Stimulated activated CD8-positive, alpha-beta memory T cell treated with anti-CD3 and anti-CD28 coated beads, Interleukin-4, amount 100 ng/mL, for 48 hours (primary cell): ENCODE measurements around the gene MOXD1.
A peak's percentile ranks its signal among the peaks of the same experiment; 100 is the strongest.
"Not testable (repeated sequence)": the region's sequence is repeated elsewhere in the genome, so short reads cannot be mapped to it uniquely, and the experiment has no call there.

Experiments
- DNase-seq: peaks from one replicate; pipeline ENCODE4 v3.0.0-alpha.2; 2020

The MOXD1 gene

DNA sequence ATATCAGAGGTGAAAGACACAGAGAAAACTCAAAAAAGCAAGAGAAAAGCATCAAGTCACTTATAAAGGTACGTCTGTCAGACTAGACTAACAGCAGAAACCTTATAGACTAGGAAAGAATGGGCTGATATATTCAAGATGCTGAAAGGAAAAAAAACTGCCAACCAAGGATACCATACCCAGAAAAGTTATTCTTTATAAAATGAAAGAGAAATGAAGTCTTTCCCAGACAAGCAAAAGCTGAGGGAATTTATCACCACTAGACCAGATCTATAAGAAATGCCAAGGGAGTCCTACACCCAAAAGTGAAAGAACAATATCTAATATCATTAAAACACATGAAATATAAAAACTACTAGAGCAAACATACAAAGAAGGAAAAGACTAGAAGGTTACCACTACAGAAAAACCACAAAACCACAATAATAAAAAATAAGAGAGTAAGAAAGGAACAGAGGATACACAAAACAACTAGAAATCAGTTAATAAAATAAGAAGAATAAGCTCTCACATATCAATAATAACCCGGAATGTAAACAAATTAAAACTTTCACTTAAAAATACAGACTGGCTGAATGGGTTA lies 6.2 kb downstream of the MOXD1 start:
- no peak for DNase-seq

DNA sequence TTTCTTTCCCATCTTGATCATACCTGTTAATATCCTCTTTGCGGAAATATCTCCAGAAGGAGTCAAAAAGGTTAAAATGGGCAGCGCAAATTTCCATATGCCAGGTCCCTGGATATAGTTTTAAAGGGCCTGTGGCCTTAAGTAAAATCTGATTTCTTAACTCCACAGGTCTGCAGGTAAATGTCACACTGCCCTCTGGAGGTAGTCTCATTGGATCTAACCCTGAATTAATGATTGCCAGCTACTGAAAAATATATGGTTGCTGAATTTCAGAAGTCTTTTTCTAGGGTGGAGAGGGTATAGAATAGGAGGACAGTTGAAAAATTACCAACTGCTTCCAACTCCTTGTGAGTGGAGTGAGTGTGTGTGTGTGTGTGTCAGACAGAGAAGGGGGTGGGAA lies 8.5 kb downstream of the MOXD1 start:
- DNase-seq, result no peak

DNA sequence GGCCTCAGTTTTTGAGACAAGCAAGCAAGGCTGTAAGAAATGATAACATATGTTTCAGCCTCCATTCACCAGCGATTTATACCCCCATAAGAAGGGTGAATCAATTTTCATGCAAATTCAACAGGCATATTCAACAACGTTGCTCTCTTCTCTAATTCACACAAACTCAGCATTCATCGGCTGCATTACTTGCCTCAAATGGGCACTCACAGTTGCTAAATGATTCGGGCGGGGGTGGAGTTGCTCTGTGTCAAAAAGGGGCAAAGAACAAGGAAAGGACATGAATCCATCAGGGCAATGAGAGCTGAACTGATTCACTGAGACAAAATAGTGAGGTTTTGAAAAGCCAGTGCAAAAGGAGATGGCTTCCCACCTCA lies 9.0 kb downstream of the MOXD1 start:
- no peak for DNase-seq

DNA sequence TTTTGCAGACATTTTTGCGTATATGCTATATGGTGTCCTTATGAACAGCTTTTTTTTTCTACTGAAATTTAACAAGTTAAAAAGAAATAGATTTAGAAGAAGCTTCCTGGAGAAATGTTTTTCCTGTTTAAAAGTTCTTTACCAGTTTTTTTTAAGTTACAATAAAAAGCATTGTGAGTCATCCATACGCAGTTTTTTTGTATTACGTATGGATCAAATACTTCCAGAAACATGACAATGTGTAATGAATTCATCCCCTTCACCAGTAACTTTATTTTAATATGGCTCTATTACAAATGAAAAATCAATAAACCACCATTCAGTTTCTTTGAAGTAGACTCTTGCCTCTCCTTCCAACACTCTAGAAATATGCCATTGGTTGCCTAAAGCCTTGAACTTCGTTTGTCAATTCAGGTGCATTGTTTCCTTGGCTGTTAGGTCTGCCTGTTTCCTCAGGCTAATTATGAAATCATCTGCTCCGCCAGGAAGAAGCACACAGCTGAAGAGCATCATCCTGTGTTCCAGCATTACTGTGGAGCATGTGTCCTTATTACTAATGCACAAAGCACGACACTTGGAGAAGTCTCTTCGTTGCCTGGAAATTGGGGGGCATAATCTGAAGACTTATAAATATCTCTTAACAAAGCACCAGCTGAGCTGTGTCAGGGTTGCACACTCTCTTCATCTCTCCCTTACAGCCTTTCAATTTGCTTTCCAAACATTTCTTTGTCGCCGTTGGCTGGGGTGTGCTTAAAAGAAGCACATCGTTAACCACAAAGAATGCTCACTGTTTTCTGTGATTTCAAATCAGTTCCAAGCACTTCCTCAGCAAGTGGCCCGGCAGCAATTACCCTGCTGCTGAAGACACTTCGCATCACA lies 9.6 kb downstream of the MOXD1 start:
- DNase-seq, result no peak

DNA sequence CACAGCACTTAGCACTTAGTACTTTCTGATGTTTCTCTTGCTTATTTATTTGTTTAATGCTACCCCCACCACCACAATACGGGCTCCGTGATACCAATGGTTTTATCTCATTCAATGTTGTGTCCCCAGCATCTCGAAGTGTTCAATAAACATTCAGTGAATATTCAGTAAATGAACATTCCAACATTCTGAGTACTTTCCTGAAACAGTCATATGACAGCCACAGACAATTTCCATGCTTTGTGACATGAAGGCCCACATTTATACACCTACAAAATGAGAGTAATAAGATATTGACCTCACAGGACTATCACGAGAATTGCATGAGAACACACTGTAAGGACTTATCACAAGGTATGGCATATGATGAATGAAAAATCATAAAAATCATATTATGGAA lies 10.8 kb downstream of the MOXD1 start:
- no peak for DNase-seq

DNA sequence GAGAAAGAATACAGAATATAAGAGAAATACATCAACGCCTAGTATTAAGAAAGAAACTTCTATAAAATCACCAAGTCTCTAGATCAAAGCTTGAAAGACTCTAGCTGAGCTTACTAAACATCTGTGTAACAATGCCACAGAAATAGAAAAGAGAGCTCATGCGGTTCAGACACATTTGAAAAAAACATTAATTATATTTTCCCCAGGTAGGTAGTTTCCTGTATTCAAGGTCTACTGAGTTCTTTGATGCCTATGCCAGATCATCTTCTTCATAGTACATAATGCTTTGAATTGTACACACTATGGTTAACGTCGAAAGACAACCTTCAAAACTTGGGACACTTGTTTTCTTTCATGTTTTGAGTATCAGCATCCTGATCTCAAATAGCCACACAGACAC lies 11.3 kb downstream of the MOXD1 start:
- no peak for DNase-seq

DNA sequence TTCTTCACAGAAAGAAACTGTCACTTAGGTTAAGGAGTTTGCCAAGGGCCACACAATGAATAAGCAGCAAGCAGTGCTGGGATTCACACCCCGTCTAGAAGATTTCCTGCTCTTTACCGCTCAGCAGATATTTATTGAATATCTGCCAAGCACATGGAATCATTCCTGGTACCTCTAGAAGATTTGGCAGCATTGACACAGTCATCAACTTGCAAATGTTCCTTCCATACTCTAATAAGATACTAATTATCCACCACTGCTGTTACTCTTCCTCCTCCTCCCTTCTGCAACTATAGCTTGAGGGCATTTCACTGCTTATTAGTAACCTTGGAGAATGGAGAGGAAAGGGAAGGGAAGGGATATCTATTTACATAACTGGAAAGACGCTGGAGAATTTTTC lies 13.0 kb downstream of the MOXD1 start:
- no peak for DNase-seq

DNA sequence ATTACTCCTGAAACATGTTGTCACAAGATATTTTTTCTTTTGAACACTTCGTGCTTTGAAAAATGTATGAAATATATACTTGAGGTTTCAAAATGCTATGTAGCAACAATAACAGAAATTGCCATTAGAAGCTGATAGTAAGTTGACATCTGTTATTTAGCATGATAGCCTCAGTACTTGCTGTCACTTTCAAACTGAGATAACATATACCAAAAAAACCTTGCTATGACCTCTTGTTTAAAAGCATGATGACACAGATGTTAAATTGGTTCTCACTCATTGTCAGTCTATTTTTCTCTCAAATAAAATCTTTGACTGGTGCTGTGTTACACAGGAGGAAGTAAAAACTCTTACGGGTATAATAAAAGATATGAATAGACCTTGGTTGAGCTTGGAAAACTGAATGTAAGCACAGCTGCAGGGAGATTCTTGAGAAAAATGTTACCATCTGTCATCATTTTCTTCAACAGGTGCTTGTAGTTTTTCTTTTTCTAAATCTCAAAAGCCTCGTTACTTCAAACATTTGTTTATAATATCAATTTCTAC lies 18.6 kb downstream of the MOXD1 start:
- DNase-seq, result no peak

DNA sequence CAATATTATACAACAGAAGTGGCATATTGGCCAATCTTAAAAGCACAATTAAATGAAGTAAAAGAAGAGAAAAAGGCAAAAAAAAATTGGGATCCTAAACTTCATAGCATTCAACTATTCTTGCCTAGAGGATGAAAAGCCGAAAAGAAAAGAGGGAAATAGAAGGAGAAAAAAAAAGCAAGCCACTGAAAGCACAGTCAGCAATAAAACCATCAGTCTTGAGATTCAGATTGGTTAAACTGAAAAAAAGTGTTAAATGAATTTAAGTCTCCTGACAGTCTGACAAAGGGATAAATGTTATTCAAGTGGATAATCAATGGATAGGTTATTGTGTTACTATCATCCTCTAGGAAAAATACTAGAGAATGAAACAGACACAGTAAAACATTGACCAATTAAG lies 19.9 kb downstream of the MOXD1 start:
- no peak for DNase-seq

DNA sequence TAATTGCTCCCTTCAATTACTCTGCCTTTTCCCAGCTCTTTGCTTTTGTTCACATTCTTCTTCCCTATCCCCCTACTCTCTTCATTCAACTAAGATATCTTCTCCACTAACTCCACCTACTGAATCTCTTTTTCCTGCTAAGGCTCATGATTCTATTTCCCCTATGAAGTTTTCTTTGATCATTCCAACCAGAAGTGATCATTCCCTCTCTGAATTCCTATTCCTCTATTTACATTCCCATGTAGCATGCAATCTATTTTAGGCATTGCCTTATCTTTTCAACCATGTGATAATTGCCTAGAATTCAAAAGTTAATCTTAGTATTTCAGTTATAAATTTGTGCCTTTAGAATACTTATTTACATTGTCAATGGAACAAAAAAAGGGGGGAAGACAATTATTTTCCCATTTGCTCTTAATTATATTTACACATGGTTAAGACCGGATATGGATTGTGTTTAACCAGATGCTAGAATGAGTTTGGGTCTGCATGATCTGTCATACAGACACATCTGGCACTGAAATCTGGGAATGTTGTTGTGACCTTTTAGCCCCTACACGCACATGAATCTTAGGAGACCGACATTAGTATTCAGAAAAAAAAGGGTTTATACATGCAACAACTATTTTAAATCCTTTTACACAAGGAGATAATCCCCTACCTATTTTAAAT lies 20.8 kb downstream of the MOXD1 start:
- no peak for DNase-seq

DNA sequence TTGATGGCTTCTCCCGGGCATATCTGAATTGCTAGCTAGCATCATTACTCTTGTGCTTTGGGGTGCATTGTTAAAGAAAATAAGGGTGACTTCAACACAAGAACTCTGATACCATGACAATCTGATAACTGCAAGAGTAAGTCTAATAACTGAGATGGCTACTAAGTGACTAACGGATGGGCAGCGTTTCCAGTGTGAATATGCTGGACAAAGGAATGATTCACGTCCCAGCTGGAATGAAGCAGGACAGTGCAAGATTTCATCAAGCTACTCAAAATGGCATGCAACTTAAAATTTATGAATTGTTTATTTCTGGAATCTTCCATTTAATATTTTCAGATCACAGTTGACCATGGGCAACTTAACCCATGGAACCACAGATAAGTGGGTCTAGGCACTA lies 31.7 kb downstream of the MOXD1 start:
- DNase-seq, result no peak

DNA sequence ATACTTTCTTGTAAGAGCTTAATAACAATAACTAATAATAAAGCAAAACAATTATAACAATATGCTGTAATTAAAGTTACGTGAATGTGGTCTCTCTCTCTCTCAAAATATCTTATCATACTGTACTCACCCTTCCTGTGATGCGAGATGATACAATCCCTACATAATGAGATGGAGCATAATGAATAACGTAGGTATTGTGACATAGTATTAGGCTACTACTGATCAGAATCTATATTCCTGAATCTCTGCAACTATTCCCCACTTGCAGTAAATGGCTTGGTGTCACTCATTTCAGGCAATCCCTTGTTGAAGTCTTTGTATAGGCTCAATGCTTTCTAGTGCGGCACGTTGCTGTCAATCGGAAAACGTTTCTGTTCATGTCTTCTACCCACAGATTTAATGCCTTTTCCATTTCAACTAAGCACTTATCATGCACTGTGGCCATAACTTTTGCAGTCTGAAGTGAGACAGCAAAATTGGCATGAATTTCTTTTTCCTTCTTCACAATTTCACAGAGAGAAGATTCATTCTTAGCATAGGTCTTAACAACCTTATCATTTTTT lies 32.3 kb downstream of the MOXD1 start:
- no peak for DNase-seq

DNA sequence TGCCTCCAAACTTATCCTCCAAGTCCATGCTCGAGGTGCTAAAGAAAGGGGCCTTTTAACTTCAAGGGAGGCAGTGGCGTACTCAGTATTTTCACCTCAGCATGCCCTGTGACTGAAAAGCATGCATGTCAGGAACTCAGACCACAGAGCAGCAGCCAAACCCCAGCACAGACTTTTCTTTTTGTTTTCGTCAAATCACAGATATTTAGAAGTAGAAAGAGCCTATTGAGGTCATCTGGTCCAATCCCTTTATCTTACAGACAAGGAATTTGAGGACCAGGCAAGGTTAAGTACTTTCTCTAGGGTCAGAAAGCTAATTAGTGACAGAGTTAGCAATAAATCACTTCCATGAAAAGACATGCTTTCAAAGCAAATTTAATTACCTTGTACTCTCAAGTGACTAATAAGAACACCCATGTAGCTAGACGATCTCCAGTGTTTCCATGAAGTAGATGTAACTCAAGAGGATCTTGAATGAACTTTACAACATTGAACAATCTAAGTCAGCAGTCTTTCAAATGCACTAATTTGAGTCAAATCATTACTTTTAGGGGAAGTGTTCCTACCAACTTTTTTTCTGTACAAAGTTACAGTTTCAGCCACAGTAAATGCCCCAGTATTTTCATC lies 35.9 kb downstream of the MOXD1 start:
- no peak for DNase-seq

DNA sequence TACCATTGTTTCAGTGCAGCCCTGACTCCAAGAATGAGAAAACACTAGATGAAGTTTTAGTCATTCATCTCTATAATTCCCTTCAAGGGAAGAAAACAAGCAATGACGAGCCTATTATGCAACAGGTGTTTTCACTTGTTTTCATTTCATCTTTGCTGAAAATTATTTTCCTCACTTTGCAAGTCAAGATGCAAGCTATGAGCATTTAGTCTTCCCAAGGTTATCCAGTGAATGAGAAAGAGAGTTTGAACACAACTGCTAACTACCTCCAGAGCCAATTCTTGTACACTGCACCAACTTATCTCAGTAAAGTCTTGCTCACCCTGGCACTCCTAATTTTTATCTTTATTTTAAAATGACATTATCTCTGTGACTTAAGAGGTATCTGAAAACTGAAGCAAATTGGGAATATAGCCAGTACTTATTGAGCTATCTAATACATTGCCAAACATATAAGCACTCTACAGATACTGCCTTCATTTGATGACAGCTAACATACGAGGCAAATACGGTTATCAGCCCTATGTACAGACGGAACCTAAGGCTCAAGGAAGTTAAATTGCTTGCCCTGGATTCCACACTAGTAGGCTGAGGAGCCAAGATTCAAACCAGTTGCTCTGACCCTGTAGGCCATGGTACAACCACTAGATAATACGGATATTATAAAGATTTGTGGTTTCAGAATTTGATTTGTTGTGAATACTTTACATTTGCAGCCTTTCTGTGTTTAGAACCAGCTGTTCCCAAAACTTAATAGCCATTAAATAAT lies 36.8 kb downstream of the MOXD1 start:
- no peak for DNase-seq

DNA sequence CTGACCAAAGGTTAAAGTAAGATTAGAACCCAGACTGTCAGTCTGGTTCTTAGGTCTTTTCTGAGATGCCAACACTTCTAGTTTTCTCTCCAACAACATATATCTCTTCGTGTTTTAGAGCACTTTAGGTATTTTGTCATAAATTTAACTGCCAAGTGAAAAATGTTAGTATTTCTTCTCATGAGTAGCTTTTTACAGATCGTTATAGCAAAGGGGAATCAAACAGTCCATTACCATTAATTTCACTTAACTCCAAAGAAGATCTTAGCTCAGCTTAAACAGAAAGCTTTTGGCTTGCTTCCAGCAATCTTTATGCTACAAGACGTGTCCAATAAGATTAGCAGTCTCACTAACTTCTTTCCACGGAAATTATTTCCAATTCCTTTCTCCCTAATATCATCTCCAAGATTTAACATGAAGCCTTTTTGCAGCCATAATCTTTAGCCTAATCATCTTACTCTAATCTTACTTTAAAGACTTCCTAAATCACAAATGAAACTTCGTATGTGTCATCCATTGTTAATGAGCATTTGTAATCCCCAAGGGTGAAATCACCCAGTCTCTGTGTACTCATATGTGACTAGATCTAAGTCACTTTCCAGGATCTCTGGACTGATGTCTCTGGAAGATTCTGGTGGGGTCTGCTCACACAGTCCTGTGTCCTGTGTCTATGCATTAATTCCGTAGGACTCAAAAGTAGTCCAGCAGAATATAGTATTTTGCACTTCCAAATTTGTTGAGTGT lies 38.7 kb downstream of the MOXD1 start:
- DNase-seq, result no peak

DNA sequence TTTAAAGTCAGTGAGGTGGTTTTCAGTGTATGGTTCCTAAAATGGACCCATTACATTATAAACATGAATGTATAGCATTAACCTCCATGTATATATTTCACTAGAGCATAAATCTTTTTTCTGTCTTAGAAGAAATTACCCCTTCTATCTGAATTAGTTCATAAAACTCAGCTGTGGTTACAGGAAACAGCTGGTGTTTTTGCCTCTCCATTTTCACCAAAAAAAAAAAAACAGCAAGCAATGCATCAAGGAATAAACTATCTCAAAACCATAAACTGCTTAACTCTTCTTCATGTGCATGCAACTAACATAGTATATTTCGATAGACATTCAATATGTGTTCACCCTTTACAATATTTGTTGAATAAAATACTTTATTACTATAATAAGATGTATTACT lies 40.2 kb downstream of the MOXD1 start:
- no peak for DNase-seq

DNA sequence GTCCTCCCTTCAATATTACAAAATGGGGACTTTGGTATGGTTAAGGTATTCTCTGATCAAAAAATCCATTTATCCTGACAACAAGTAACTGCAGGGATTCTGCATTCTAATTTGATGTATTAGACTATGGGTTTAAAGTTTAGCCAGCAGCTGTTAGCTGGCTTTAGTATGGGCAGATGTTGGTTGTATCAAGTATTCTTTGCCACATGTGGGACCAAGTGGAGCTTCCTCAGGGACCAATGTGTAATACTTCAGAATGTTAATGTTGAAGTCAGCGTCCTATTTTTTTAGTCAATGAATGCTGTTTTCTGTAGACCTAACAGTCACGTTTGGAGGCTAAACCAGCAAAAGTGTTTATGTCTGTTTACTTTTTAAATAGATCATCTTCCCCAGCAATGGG lies 41.4 kb downstream of the MOXD1 start:
- no peak for DNase-seq

DNA sequence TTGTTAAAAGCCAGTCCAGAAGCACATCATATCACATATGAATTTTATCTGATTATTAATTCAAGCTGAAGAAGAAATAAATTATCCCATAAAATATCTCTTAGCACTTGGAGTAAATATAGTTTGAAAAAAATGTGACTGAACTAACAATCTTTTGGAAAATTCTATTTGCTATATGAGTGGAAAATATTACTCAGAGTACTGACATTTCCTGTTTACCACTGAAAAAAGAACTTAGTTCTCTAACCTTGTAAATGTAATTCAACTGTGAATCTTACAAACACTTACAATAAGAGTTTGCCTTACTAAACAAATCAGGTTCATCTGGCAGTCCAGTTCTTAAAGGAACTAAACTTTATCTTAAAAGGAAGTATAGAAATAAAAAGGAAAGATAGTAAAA lies 44.2 kb downstream of the MOXD1 start:
- DNase-seq, result no peak

DNA sequence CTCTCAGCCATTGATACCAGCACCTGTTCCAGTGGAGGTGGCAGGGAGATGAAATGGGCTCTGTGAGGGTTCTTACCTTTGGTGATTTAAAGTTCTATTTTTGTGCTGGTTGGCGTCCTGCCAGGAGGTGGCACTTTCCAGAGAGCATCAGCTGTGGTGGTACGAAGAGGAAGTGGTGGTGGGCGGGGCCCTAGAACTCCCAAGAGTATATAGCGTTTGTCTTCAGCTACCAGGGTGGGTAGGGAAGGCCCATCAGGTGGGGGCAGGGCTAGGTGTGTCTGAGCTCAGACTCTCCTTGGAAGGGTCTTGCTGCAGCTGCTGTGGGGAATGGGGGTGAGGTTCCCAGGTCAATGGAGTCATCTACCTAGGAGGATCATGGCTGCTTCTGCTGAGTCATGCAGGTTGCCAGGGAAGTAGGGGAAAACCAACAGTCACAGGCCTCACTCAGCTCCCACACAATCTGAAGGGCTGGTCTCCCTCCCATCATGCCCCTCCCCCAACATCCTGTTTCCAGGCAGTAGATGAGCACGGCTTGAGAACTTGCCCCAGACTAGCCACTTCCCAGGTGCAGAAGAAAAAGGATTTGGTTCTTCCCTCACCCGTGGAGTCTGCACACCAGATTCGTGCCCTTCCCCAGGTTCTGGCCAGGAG lies 46.6 kb downstream of the MOXD1 start:
- DNase-seq, result peak; percentile 39

DNA sequence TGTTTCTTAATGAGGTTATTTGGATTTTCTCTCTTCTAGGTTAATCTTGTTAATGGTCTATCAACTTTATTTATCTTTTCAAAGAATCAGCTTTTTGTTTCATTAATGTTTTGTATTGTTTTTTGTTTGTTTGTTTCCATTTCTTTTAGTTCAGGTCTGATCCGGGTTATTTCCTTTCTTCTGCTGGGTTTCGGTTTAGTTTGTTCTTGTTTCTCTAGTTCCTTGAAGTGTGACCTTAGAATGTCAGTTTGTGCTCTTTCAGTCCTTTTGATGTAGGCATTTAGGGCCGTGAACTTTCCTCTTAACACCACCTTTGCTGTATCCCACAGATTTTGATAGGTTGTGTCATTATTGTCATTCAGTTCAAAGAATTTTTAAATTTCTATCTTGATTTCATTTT lies 49.3 kb downstream of the MOXD1 start:
- not testable (repeated sequence) for DNase-seq

DNA sequence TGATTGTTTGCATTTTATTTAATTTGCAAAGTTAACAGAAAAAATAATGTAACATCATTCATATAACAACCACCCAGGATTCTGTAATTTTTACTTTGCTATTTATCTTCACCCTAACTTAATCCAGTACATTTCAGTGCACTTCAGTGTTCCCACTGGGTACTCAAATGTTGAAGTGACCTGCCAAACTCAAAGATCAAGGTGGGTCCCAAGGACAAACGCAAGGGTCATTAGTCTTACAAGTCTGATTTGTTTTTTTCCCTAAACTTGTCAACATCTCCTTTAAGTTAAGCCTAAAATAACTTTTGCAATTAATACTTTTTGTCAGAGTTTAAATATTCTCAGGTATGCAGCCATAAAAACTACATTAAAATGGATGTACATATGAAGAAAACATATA lies 53.0 kb downstream of the MOXD1 start:
- no peak for DNase-seq
